ENCODE data around the gene COL9A2.
"Not testable (repeated sequence)": the region's sequence is repeated elsewhere in the genome, so short reads cannot be mapped to it uniquely, and the experiment has no call there.

COL9A2 gene

GRCh38 chr1:40350391-40350790 lies 33.3 kb upstream of the COL9A2 start:
- Histone ChIP-seq H3K4me1 (ENCODE audit: control insufficient read depth in 1 of 2, insufficient read depth in 1 of 2, low read depth in 1 of 2, low read length in 1 of 2) (no peaks in the 10 kb centered on the region), H3K36me3 (no peaks in the 10 kb centered on the region), H3K4me3 (ENCODE audit: low read depth in 1 of 2, low read length in 1 of 2) (no peak overlapping the region), H3K27me3 (no peaks in the 10 kb centered on the region), H3K27ac (no peak overlapping the region), H3K9me3 (no peaks in the 10 kb centered on the region)
- no peak for TF ChIP-seq CTCF (IDR thresholded peaks at IDR 0.05)

DNA sequence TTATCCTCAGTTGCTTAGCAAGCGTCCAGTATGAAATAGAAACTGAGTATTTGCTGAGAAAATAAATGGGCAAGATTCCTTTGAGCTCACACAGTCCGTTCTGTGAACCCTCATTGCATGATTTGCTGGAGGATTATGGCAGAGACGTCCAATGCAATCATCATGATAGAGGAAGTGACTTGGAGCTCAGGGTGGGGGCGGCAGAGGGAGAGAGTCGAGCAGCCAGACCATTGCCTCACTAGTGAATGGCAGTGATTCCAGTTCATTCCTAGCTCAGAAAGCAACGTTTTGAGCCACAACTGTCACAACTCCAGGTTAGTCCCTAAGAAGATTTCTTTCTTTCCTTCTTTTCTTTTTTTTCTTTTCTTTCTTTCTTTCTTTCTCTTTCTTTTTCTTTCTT lies 27.5 kb upstream of the COL9A2 start:
- peaks cover 38 to 43% of the 10 kb centered on the region in 2 experiments for H3K4me1 ChIP-seq (ENCODE audit: control insufficient read depth in 1 of 2, insufficient read depth in 1 of 2, low read depth in 1 of 2, low read length in 1 of 2)
- H3K27me3 ChIP-seq: no peaks in the 10 kb centered on the region
- no peaks in the 10 kb centered on the region for H3K9me3 ChIP-seq
- peak overlapping the region; percentile 30 for H3K27ac ChIP-seq
- no peaks in the 10 kb centered on the region for H3K36me3 ChIP-seq
- TF ChIP-seq CTCF (IDR thresholded peaks at IDR 0.05): no peak
- peak overlapping the region; percentile 20 to 31 for H3K4me3 ChIP-seq (ENCODE audit: low read depth in 1 of 2, low read length in 1 of 2)

GRCh38 chr1:40342381-40342717 lies 25.3 kb upstream of the COL9A2 start:
- not testable (repeated sequence) for H3K4me3 ChIP-seq (ENCODE audit: low read depth in 1 of 2, low read length in 1 of 2); H3K36me3 ChIP-seq; H3K9me3 ChIP-seq; H3K27me3 ChIP-seq
- Histone ChIP-seq H3K4me1 (ENCODE audit: control insufficient read depth in 1 of 2, insufficient read depth in 1 of 2, low read depth in 1 of 2, low read length in 1 of 2) (peaks cover 47 to 56% of the 10 kb centered on the region in 2 experiments), H3K27ac (peak overlapping the region; percentile 56)

GRCh38 chr1:40341491-40342380 lies 24.6 kb upstream of the COL9A2 start:
- Histone ChIP-seq H3K4me3 (ENCODE audit: low read depth in 1 of 2, low read length in 1 of 2) (no peak overlapping the region), H3K27ac (peak overlapping the region; percentile 56), H3K36me3 (no peaks in the 10 kb centered on the region), H3K4me1 (ENCODE audit: control insufficient read depth in 1 of 2, insufficient read depth in 1 of 2, low read depth in 1 of 2, low read length in 1 of 2) (peaks cover 47 to 56% of the 10 kb centered on the region in 2 experiments), H3K9me3 (no peaks in the 10 kb centered on the region), H3K27me3 (no peaks in the 10 kb centered on the region)
- TF ChIP-seq CTCF (IDR thresholded peaks at IDR 0.05): no peak

GRCh38 chr1:40339420-40340323 lies 22.6 kb upstream of the COL9A2 start:
- H3K36me3 ChIP-seq: no peaks in the 10 kb centered on the region
- H3K27me3 ChIP-seq: no peaks in the 10 kb centered on the region
- peak overlapping the region; percentile 93 for H3K27ac ChIP-seq
- no peaks in the 10 kb centered on the region for H3K9me3 ChIP-seq
- peak overlapping the region; percentile 69 to 72 for H3K4me3 ChIP-seq (ENCODE audit: low read depth in 1 of 2, low read length in 1 of 2)
- H3K4me1 ChIP-seq (ENCODE audit: control insufficient read depth in 1 of 2, insufficient read depth in 1 of 2, low read depth in 1 of 2, low read length in 1 of 2): peaks cover 45 to 52% of the 10 kb centered on the region in 2 experiments
- no peak for TF ChIP-seq CTCF (IDR thresholded peaks at IDR 0.05)
